Heart right ventricle (tissue), 16 donors: ENCODE data around the gene SVEP1. TPM values are rescaled to one million over a fixed set of nuclear protein-coding genes. Genes with fewer than 3 reads are reported as not detected.
A peak's percentile ranks its signal among the peaks of the same experiment; 100 is the strongest.

Experiments
- ATAC-seq, 8 donors: fragments of 200-7000 bp; cut with Tn5 transposase; one replicate each; pipeline ENCODE4 v1.9.1; 2020; ENCODE audit warnings: mild to moderate bottlenecking in 8 of 8, moderate library complexity in 8 of 8, moderate number of reproducible peaks in 1 of 8
- DNase-seq, 2 donors: peaks; one replicate each; pipeline ENCODE4 v3.0.0-alpha.2; 2020
- H3K27ac ChIP-seq, 10 donors: fragments of 200-600 bp; sonication (generic) in 2 of 10; one replicate each; pipeline versions ENCODE4 v1.5.0 to v1.8.0; 2020 to 2022; ENCODE audit warnings: mild to moderate bottlenecking in 3 of 10
- H3K27me3 ChIP-seq, 7 donors: fragments of 200-600 bp; one replicate each; pipeline ENCODE4 v1.8.0; 2021 to 2022; ENCODE audit warnings: mild to moderate bottlenecking in 2 of 7
- H3K36me3 ChIP-seq, 9 donors: fragments of 200-600 bp; sonication (generic) in 1 of 9; one replicate each; pipeline versions ENCODE4 v1.5.0 to v1.8.0; 2020 to 2022; ENCODE audit warnings: mild to moderate bottlenecking in 2 of 9
- H3K4me1 ChIP-seq, 9 donors: fragments of 200-600 bp; sonication (generic) in 1 of 9; one replicate each; pipeline versions ENCODE4 v1.5.0 to v1.8.0; 2020 to 2022; ENCODE audit warnings: mild to moderate bottlenecking in 4 of 9
- H3K4me3 ChIP-seq, 10 donors: fragments of 200-600 bp; sonication (generic) in 2 of 10; one replicate each; pipeline versions ENCODE4 v1.5.0 to v1.8.0; 2020 to 2022; ENCODE audit warnings: mild to moderate bottlenecking in 7 of 10, moderate library complexity in 2 of 10
- H3K9me3 ChIP-seq, 11 donors: fragments of 200-600 bp in 10 of 11; sonication (generic) in 2 of 11; one replicate each; pipeline versions ENCODE4 v1.5.0 to v1.8.0; 2013 to 2022; ENCODE audit warnings: mild to moderate bottlenecking in 2 of 11, control low read depth in 1 of 11, moderate library complexity in 1 of 11
- CTCF ChIP-seq, 9 donors: fragments of 200-600 bp; sonication (generic) in 2 of 9; IDR thresholded peaks; one replicate each; pipeline versions ENCODE4 v1.5.0 to v1.8.0; 2021 to 2022; ENCODE audit warnings: antibody characterized with exemption in 9 of 9, mild to moderate bottlenecking in 5 of 9, moderate library complexity in 1 of 9
- WGBS, 2 donors: extraction: QIAGEN DNeasy Blood & Tissue Kit; methylation state at CpG; one replicate each; pipeline ENCODE4 v1.1.7; 2013; ENCODE audit warnings: inconsistent platforms in 1 of 2; 5-methylcytosine and 5-hydroxymethylcytosine counted together
- intact Hi-C, 10 donors: fragments of 100-400 bp; cut with DNase I; formaldehyde crosslinking; loops; one replicate each; pipeline versions ENCODE4 v1.11.1 to v1.14.2; 2022
- polyA plus RNA-seq, 2 donors: library from polyadenylated mRNA; stranded (reverse); fragments of 200-250 nt; gene quantifications; one replicate each; pipeline ENCODE4 v1.2.3, GENCODE V29; 2013
- total RNA-seq, 10 donors: library from RNA; stranded (reverse); fragmentation: NEBNext Ultra II Directional in 3 of 10; extraction: Animal tissue kit (Norgen Biotek cat#: 25700) in 3 of 10; gene quantifications; one replicate each; pipeline versions ENCODE4 v1.2.1 to v1.2.4, GENCODE V29; 2021 to 2023
- donor health status: Arrhythmogenic right ventricular cardiomyopathy.
- donor health status: ischemic (EF 13 %, LVEDD 7.1; RV severe dilation, severe dysfunction).
- donor health status: healthy with polysubstance abuse.
- donor health status: DM: no; HTN: yes; CAD: no.
- donor health status: DM: no; HTN: no; CAD: no.
- donor health status: ischemic (EF 25% LVEDD 6.9; RV normal size, moderate dysfunction).
- donor health status: ischemic (EF 25% LVEDD 5.7; RV mildly dilated, moderate dysfunction).
- donor health status: healthy.
- donor health status: DM: yes; HTN: yes; CAD: no.
- donor health status: Ischemic cardiomyopathy.
- donor health status: ischemic (EF 35%, LVEDD 5.7; RV mildly dilated, moderate dysfunction).
- donor health status: nonischemic (EF 11% LVEDD 7.7; RV severe dilation, severe dysfunction).
- donor health status: DM: yes; HTN: yes; CAD: no.
- donor health status: PGD.
- donor health status: ischemic (EF 29% LVEDD 5.4; RV normal size, mild dysfunction).
- donor health status: nonischemic (EF 23%, LVEDD 6.1; RV moderate dilation, normal function).

SVEP1 gene
- total and polyA plus RNA-seq, 12 donors: 0.66 to 16.4 (median 6.3) TPM

- TF ChIP-seq CTCF (IDR thresholded peaks at IDR 0.05): no peak
- Histone ChIP-seq H3K36me3 (no peaks in the 10 kb centered on the region), H3K27me3 (peaks cover 0 to 50% (median 25%) of the 10 kb centered on the region in 7 donors), H3K27ac (peak overlapping the region in 1 of 10 donors; percentile 28), H3K4me3 (peak overlapping the region in 2 of 10 donors; percentile 8 to 20), H3K4me1 (peaks cover 0 to 15% (median 5%) of the 10 kb centered on the region in 9 donors), H3K9me3 (peaks cover 0 to 10% (median 0%) of the 10 kb centered on the region in 11 donors)
- DNase-seq: peak in 1 of 2 donors; percentile 14
- peak in 4 of 8 donors; percentile 10 to 29 (median 12) for ATAC-seq
- 72 to 83% methylated on average over 5 of the region's 5 CpGs for WGBS, 2 donors
- intact Hi-C loops: no loop called here
Observed at GRCh38 chr9:110575169-110575568, 4.4 kb downstream of the SVEP1 start.

GRCh38 chr9:110573305-110573704 is 6.2 kb downstream of the SVEP1 start:
- no peaks in the 10 kb centered on the region for H3K36me3 ChIP-seq
- no peaks in the 10 kb centered on the region for H3K4me1 ChIP-seq
- TF ChIP-seq CTCF (IDR thresholded peaks at IDR 0.05): no peak
- H3K4me3 ChIP-seq: no peak overlapping the region
- H3K9me3 ChIP-seq: peaks cover 0 to 10% (median 0%) of the 10 kb centered on the region in 11 donors
- H3K27ac ChIP-seq: no peak overlapping the region
- peaks cover 0 to 31% (median 7%) of the 10 kb centered on the region in 7 donors for H3K27me3 ChIP-seq
- DNase-seq: no peak
- no peak for ATAC-seq
- WGBS, 2 donors: 80 to 83% methylated on average over 6 of the region's 6 CpGs
- intact Hi-C loops: no loop called here

GRCh38 chr9:110571801-110572483 is 7.6 kb downstream of the SVEP1 start:
- DNase-seq (no peak), ATAC-seq (peak in 1 of 8 donors; percentile 44)
- H3K27ac ChIP-seq: no peak overlapping the region
- TF ChIP-seq CTCF (IDR thresholded peaks at IDR 0.05): no peak
- H3K27me3 ChIP-seq: peaks cover 0 to 18% (median 0%) of the 10 kb centered on the region in 7 donors
- H3K4me3 ChIP-seq: no peak overlapping the region
- intact Hi-C loops: no loop called here
- no peaks in the 10 kb centered on the region for H3K4me1 ChIP-seq
- no peaks in the 10 kb centered on the region for H3K36me3 ChIP-seq
- peaks cover 0 to under 1% (median 0%) of the 10 kb centered on the region in 11 donors for H3K9me3 ChIP-seq
- 79 to 86% methylated on average over 2 of the region's 2 CpGs for WGBS, 2 donors

- no peak for TF ChIP-seq CTCF (IDR thresholded peaks at IDR 0.05)
- ATAC-seq (no peak), DNase-seq (no peak)
- no peaks in the 10 kb centered on the region for H3K4me1 ChIP-seq
- no peaks in the 10 kb centered on the region for H3K9me3 ChIP-seq
- H3K36me3 ChIP-seq: no peaks in the 10 kb centered on the region
- no peak overlapping the region for H3K4me3 ChIP-seq
- no peaks in the 10 kb centered on the region for H3K27me3 ChIP-seq
- intact Hi-C loops: no loop called here
- 85 to 94% methylated on average over 1 of the region's 1 CpG for WGBS, 2 donors
- no peak overlapping the region for H3K27ac ChIP-seq
Observed at GRCh38 chr9:110566156-110566555, 13.4 kb downstream of the SVEP1 start.
